Liver (tissue), 9 donors: ENCODE measurements around the gene GUCA2A. TPM values are rescaled to one million over a fixed set of nuclear protein-coding genes. Genes with fewer than 3 reads are reported as not detected.

ENCODE experiments used
- DNase-seq: peaks from one replicate; pipeline ENCODE4 v3.0.0-alpha.2; 2017; ENCODE audit warnings: low spot score
- H3K27ac ChIP-seq, 2 donors: one replicate each; pipeline ENCODE4 v1.7.0; 2013; ENCODE audit warnings: inconsistent platforms in 2 of 2, low read length in 2 of 2, control low read depth in 1 of 2, low read depth in 1 of 2, mild to moderate bottlenecking in 1 of 2
- H3K27me3 ChIP-seq, 4 donors: one replicate each; pipeline versions ENCODE4 v1.6.1 to v1.7.0; 2013; ENCODE audit warnings: low read length in 3 of 4, inconsistent platforms in 1 of 4, mild to moderate bottlenecking in 1 of 4, moderate library complexity in 1 of 4; ENCODE audit not compliant: control insufficient read depth in 4 of 4, insufficient read depth in 4 of 4
- H3K36me3 ChIP-seq, 4 donors: one replicate each; pipeline versions ENCODE4 v1.6.1 to v1.7.0; 2013; ENCODE audit warnings: low read length in 3 of 4, mild to moderate bottlenecking in 3 of 4, low read depth in 1 of 4, moderate library complexity in 1 of 4; ENCODE audit not compliant: control insufficient read depth in 4 of 4, insufficient read depth in 3 of 4
- H3K4me1 ChIP-seq, 4 donors: one replicate each; pipeline versions ENCODE4 v1.6.1 to v1.7.0; 2013; ENCODE audit warnings: low read length in 3 of 4, mild to moderate bottlenecking in 3 of 4, moderate library complexity in 1 of 4; ENCODE audit not compliant: control insufficient read depth in 4 of 4, insufficient read depth in 4 of 4
- H3K4me3 ChIP-seq, 3 donors: one replicate each; pipeline versions ENCODE4 v1.6.1 to v1.7.0; 2013; ENCODE audit warnings: low read length in 3 of 3, control low read depth in 1 of 3, low read depth in 1 of 3, mild to moderate bottlenecking in 1 of 3
- H3K9ac ChIP-seq, 2 donors: one replicate each; pipeline ENCODE4 v1.7.0; 2013; ENCODE audit warnings: low read length in 2 of 2, mild to moderate bottlenecking in 2 of 2, moderate library complexity in 2 of 2, control low read depth in 1 of 2, low read depth in 1 of 2
- H3K9me3 ChIP-seq, 4 donors: one replicate each; pipeline versions ENCODE4 v1.6.1 to v1.7.0; 2013; ENCODE audit warnings: low read length in 3 of 4; ENCODE audit not compliant: control insufficient read depth in 4 of 4
- EGR1 ChIP-seq, 2 donors: IDR thresholded peaks; 2 replicates each; pipeline ENCODE4 v1.6.1; 2016 to 2018; ENCODE audit warnings: antibody characterized with exemption in 2 of 2, low read depth in 2 of 2
- FOXA1 ChIP-seq: IDR thresholded peaks from 2 replicates; pipeline ENCODE4 v1.6.1; 2016; ENCODE audit warnings: antibody characterized with exemption
- FOXA2 ChIP-seq: IDR thresholded peaks from 2 replicates; pipeline ENCODE4 v1.6.1; 2016; ENCODE audit warnings: antibody characterized with exemption
- GABPA ChIP-seq, 2 donors: IDR thresholded peaks in 1 of 2; conservative IDR thresholded peaks in 1 of 2; 2 replicates each; pipeline ENCODE4 v1.6.1; 2016; ENCODE audit warnings: antibody characterized with exemption in 2 of 2, mild to moderate bottlenecking in 1 of 2, moderate library complexity in 1 of 2
- HNF4A ChIP-seq, 2 donors: conservative IDR thresholded peaks; 2 replicates each; pipeline ENCODE4 v1.6.1; 2016; ENCODE audit warnings: antibody characterized with exemption in 2 of 2, mild to moderate bottlenecking in 2 of 2
- HNF4G ChIP-seq: IDR thresholded peaks from 2 replicates; pipeline ENCODE4 v1.6.1; 2016; ENCODE audit warnings: antibody characterized with exemption
- JUND ChIP-seq, 2 donors: IDR thresholded peaks; 2 replicates each; pipeline ENCODE4 v1.6.1; 2016; ENCODE audit warnings: antibody characterized with exemption in 2 of 2
- NR2F2 ChIP-seq: IDR thresholded peaks from 2 replicates; pipeline ENCODE4 v1.6.1; 2016; ENCODE audit warnings: antibody characterized with exemption
- RAD21 ChIP-seq, 2 donors: IDR thresholded peaks; 2 replicates each; pipeline ENCODE4 v1.6.1; 2016; ENCODE audit warnings: antibody characterized with exemption in 2 of 2, mild to moderate bottlenecking in 2 of 2
- RXRA ChIP-seq, 2 donors: IDR thresholded peaks; 2 replicates each; pipeline ENCODE4 v1.6.1; 2017 to 2018; ENCODE audit warnings: antibody characterized with exemption in 2 of 2, mild to moderate bottlenecking in 1 of 2
- SP1 ChIP-seq: IDR thresholded peaks from 2 replicates; pipeline ENCODE4 v1.6.1; 2018; ENCODE audit warnings: antibody characterized with exemption, mild to moderate bottlenecking
- TAF1 ChIP-seq: conservative IDR thresholded peaks from 2 replicates; pipeline ENCODE4 v1.6.1; 2016; ENCODE audit warnings: antibody characterized with exemption, mild to moderate bottlenecking
- YY1 ChIP-seq: IDR thresholded peaks from 2 replicates; pipeline ENCODE4 v1.6.1; 2016; ENCODE audit warnings: antibody characterized with exemption, mild to moderate bottlenecking
- WGBS: extraction: QIAGEN DNeasy Blood & Tissue Kit; methylation state at CpG from one replicate; pipeline ENCODE4 v1.1.7; 2013; 5-methylcytosine and 5-hydroxymethylcytosine counted together
- polyA plus RNA-seq, 2 donors: library from polyadenylated mRNA; stranded (reverse) in 1 of 2; unstranded in 1 of 2; fragments of 200-250 nt in 1 of 2; fragments of >200 nt in 1 of 2; fragmentation: Nextera tagmentation in 1 of 2; extraction: Ambion mirVana in 1 of 2; gene quantifications; one replicate each; pipeline versions ENCODE4 v1.2.1 to v1.2.3, GENCODE V29; 2013 to 2015
- total RNA-seq, 2 donors: library from RNA; depleted of rRNA; stranded (reverse); fragments of >200 nt; gene quantifications; one replicate each; pipeline ENCODE4 v1.2.3, GENCODE V29; 2014
- TF ChIP-seq, protein P1 (sequence below): fragments of 150-350 bp; IDR thresholded peaks from 2 replicates; pipeline ENCODE4 v1.5.1; 2017; ENCODE audit warnings: improper control_type of control experiment, low read depth, low read length; ENCODE audit not compliant: missing input control
- TF ChIP-seq, protein P2 (sequence below): IDR thresholded peaks from 2 replicates; pipeline ENCODE4 v1.6.1; 2016; ENCODE audit warnings: antibody characterized with exemption, mild to moderate bottlenecking
- TF ChIP-seq, protein P3 (sequence below): IDR thresholded peaks from 2 replicates; pipeline ENCODE4 v1.6.1; 2016; ENCODE audit warnings: antibody characterized with exemption
- TF ChIP-seq, protein P4 (sequence below): IDR thresholded peaks from 2 replicates; pipeline ENCODE4 v1.6.1; 2016; ENCODE audit warnings: antibody characterized with exemption
- TF ChIP-seq, protein P5 (sequence below): IDR thresholded peaks from 2 replicates; pipeline ENCODE4 v1.6.1; 2016; ENCODE audit warnings: antibody characterized with exemption
- donor health status: healthy.
- donor health status: healthy.
- donor health status: healthy.
- donor health status: healthy.
- donor health status: healthy.

The GUCA2A gene
- total and polyA plus RNA-seq, 4 donors, result not detected

DNA sequence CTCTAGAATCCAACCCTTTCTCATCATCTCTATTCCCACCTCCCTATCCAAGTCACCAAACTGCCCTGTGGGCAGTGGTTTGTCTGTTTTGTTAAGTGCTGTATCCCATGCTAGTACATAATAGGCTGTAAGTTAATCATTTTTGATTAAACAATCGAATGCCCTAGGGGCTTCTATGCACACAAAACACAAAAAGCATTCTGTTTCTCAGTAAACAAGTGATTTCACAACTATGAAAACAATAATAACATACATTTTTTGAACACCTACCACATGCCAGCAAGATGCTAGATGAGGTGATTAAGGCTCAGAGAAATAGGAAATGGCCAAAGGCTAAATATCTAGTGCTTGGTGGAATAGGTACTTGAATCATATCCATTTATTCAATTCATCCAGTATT, 16.4 kb downstream of the GUCA2A start (continued):
- TF ChIP-seq, protein P1, sequence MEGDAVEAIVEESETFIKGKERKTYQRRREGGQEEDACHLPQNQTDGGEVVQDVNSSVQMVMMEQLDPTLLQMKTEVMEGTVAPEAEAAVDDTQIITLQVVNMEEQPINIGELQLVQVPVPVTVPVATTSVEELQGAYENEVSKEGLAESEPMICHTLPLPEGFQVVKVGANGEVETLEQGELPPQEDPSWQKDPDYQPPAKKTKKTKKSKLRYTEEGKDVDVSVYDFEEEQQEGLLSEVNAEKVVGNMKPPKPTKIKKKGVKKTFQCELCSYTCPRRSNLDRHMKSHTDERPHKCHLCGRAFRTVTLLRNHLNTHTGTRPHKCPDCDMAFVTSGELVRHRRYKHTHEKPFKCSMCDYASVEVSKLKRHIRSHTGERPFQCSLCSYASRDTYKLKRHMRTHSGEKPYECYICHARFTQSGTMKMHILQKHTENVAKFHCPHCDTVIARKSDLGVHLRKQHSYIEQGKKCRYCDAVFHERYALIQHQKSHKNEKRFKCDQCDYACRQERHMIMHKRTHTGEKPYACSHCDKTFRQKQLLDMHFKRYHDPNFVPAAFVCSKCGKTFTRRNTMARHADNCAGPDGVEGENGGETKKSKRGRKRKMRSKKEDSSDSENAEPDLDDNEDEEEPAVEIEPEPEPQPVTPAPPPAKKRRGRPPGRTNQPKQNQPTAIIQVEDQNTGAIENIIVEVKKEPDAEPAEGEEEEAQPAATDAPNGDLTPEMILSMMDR, result no peak
- TF ChIP-seq RAD21 (IDR thresholded peaks at IDR 0.05), result no peak

GRCh38 chr1:42146626-42147320, 17.8 kb downstream of the GUCA2A start:
- H3K9me3 ChIP-seq, result no peaks in the 10 kb centered on the region
- no peaks in the 10 kb centered on the region for H3K36me3 ChIP-seq
- H3K27ac ChIP-seq, result peak overlapping the region in 1 of 2 donors; percentile 17
- no peak overlapping the region for H3K9ac ChIP-seq
- peaks cover 0 to 5% (median 2%) of the 10 kb centered on the region in 4 donors for H3K27me3 ChIP-seq
- TF ChIP-seq FOXA1 (peak; percentile 90), FOXA2 (peak; percentile 91), SP1 (peak; percentile 70), TAF1 (no peak), RAD21 (IDR thresholded peaks at IDR 0.05) (peak; percentile 98 to 99), NR2F2 (no peak), GABPA (IDR thresholded peaks at IDR 0.05 in 1 of 2, conservative IDR thresholded peaks at IDR 0.05 in 1 of 2) (no peak), YY1 (peak; percentile 47), JUND (IDR thresholded peaks at IDR 0.05) (peak; percentile 47 to 56), RXRA (IDR thresholded peaks at IDR 0.05) (peak; percentile 90 to 95), HNF4G (peak; percentile 35), EGR1 (IDR thresholded peaks at IDR 0.05; ENCODE audit: low read depth in 2 of 2) (peak in 1 of 2 donors; percentile 17), HNF4A (conservative IDR thresholded peaks at IDR 0.05) (peak; percentile 79 to 85)
- TF ChIP-seq, protein P2, sequence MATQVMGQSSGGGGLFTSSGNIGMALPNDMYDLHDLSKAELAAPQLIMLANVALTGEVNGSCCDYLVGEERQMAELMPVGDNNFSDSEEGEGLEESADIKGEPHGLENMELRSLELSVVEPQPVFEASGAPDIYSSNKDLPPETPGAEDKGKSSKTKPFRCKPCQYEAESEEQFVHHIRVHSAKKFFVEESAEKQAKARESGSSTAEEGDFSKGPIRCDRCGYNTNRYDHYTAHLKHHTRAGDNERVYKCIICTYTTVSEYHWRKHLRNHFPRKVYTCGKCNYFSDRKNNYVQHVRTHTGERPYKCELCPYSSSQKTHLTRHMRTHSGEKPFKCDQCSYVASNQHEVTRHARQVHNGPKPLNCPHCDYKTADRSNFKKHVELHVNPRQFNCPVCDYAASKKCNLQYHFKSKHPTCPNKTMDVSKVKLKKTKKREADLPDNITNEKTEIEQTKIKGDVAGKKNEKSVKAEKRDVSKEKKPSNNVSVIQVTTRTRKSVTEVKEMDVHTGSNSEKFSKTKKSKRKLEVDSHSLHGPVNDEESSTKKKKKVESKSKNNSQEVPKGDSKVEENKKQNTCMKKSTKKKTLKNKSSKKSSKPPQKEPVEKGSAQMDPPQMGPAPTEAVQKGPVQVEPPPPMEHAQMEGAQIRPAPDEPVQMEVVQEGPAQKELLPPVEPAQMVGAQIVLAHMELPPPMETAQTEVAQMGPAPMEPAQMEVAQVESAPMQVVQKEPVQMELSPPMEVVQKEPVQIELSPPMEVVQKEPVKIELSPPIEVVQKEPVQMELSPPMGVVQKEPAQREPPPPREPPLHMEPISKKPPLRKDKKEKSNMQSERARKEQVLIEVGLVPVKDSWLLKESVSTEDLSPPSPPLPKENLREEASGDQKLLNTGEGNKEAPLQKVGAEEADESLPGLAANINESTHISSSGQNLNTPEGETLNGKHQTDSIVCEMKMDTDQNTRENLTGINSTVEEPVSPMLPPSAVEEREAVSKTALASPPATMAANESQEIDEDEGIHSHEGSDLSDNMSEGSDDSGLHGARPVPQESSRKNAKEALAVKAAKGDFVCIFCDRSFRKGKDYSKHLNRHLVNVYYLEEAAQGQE, result peak; percentile 14
- TF ChIP-seq, protein P3, sequence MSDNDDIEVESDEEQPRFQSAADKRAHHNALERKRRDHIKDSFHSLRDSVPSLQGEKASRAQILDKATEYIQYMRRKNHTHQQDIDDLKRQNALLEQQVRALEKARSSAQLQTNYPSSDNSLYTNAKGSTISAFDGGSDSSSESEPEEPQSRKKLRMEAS, result peak; percentile 71
- TF ChIP-seq, protein P1, result peak; percentile 99
- TF ChIP-seq, protein P4, sequence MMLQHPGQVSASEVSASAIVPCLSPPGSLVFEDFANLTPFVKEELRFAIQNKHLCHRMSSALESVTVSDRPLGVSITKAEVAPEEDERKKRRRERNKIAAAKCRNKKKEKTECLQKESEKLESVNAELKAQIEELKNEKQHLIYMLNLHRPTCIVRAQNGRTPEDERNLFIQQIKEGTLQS, result peak; percentile 55
- TF ChIP-seq, protein P5, sequence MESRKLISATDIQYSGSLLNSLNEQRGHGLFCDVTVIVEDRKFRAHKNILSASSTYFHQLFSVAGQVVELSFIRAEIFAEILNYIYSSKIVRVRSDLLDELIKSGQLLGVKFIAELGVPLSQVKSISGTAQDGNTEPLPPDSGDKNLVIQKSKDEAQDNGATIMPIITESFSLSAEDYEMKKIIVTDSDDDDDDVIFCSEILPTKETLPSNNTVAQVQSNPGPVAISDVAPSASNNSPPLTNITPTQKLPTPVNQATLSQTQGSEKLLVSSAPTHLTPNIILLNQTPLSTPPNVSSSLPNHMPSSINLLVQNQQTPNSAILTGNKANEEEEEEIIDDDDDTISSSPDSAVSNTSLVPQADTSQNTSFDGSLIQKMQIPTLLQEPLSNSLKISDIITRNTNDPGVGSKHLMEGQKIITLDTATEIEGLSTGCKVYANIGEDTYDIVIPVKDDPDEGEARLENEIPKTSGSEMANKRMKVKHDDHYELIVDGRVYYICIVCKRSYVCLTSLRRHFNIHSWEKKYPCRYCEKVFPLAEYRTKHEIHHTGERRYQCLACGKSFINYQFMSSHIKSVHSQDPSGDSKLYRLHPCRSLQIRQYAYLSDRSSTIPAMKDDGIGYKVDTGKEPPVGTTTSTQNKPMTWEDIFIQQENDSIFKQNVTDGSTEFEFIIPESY, result no peak
- peak; percentile 82 for DNase-seq
- 19% methylated on average over 19 of the region's 19 CpGs for WGBS
- peaks cover 0 to 14% (median 4%) of the 10 kb centered on the region in 4 donors for H3K4me1 ChIP-seq
- no peak overlapping the region for H3K4me3 ChIP-seq
